ENCODE data around the gene PYGL.

- TF ChIP-seq GATA3 (IDR thresholded peaks at IDR 0.05; ENCODE audit: low read depth, low read length) (no peak), GATA2 (IDR thresholded peaks at IDR 0.05; ENCODE audit: low read depth, low read length) (no peak)
Observed at GRCh38 chr14:50897658-50898175, 46.6 kb downstream of the PYGL start.
